ENCODE data around the gene BUB1. TPM values are rescaled to one million over a fixed set of nuclear protein-coding genes. Genes with fewer than 3 reads are reported as not detected.

BUB1 gene
- total and polyA plus RNA-seq, 2 of the 8 experiments (the other 6 are each of a cell fraction or from before 2014, with no cell fraction given), result 48.4 to 113 TPM

DNA sequence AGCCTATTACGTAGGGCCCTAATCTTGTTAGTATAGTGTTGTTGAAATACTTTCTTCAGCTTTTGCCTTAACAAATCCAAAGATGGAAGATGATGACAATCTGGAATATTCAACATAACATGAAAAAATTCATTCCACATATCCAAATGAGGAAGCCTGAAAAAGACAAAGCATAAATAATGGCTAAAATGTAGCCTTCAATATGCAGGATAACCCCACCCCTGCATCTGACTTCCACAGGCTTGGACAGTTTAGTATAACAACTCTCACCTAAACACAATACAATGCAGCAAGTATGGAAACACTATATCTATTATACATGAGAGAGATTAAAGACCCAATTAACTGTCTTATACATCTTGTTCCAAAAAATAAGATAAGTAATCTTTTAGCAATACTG lies 39.9 kb downstream of the BUB1 start (continued):
- no peak for TF ChIP-seq HDAC2 (IDR thresholded peaks at IDR 0.05; ENCODE audit: borderline replicate concordance in 1 of 2, low read depth in 2 of 2, low read length in 2 of 2)
- no peak for TF ChIP-seq RNF2 (IDR thresholded peaks at IDR 0.05; ENCODE audit: borderline replicate concordance, low read depth, low read length, missing control alignments, poor library complexity, severe bottlenecking)
